GM10847 (cell line): ENCODE measurements around the gene TBL1XR1.

Experiments
- POLR2A ChIP-seq: IDR thresholded peaks from 2 replicates; pipeline ENCODE4 v1.6.1; 2011; ENCODE audit not compliant: insufficient read length; ENCODE audit errors: extremely low read depth

Gene TBL1XR1

GRCh38 chr3:177197041-177197726 is at the start of gene TBL1XR1:
TSS of gene TBL1XR1 (minus strand) at chr3:177197482. CDS start at chr3:177064977, 132,505 bp downstream.
- peak; percentile 37 for TF ChIP-seq POLR2A

GRCh38 chr3:177245250-177245649 is 48.0 kb upstream of the TBL1XR1 start:
- TF ChIP-seq POLR2A = no peak

DNA sequence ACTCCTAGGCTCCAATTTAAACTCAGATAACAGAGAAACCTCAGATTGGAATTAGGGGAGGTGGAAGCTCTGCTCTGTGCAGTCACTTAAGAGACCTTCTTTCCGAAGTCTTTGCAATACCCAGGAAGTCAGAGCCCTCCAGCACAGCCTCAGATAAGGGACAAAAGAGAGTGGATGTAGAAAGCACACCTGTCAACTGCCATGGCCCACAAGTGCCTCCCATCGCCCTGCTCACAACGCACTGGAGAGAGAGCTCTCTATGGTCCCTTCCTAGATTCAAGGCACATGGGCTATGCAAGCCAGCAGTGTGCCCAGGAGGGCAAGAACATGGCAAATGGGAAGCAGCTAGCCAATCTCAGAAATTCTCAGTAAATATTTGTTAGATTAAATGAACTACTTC is 47.3 kb upstream of the TBL1XR1 start:
- no peak for TF ChIP-seq POLR2A

- TF ChIP-seq POLR2A = no peak
These were observed 41.5 kb upstream of the TBL1XR1 start for GRCh38 chr3:177238686-177239216.

GRCh38 chr3:177237206-177237605 is 39.9 kb upstream of the TBL1XR1 start:
- no peak for TF ChIP-seq POLR2A

- no peak for TF ChIP-seq POLR2A
These were observed 39.4 kb upstream of the TBL1XR1 start for GRCh38 chr3:177236704-177237103.

DNA sequence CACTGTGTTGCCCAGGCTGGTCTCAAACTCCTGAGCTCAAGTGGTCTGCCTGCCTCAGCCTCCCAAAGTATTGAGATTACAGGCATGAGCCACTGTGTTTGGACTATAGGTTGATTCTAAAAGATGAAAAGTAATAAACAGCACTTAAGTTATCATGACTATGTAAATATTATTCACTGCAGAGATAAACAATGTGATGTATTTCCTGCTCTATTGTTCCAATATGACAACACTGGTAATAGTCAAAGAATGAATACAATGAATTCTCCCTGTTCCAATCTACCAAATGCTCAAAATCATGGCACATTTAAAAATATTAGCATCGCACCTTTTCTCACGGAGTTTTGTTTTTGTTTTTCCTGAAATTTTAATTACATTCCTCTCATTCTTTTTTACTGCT is 36.8 kb upstream of the TBL1XR1 start:
- no peak for TF ChIP-seq POLR2A

- TF ChIP-seq POLR2A = no peak
These were observed 34.0 kb upstream of the TBL1XR1 start for GRCh38 chr3:177231242-177231641.

GRCh38 chr3:177230641-177231040 is 33.4 kb upstream of the TBL1XR1 start:
- TF ChIP-seq POLR2A = no peak

GRCh38 chr3:177229791-177230190 is 32.5 kb upstream of the TBL1XR1 start:
- no peak for TF ChIP-seq POLR2A

- no peak for TF ChIP-seq POLR2A
These were observed 31.4 kb upstream of the TBL1XR1 start for GRCh38 chr3:177228601-177229190.

- no peak for TF ChIP-seq POLR2A
These were observed 27.1 kb upstream of the TBL1XR1 start for GRCh38 chr3:177224414-177224813.

DNA sequence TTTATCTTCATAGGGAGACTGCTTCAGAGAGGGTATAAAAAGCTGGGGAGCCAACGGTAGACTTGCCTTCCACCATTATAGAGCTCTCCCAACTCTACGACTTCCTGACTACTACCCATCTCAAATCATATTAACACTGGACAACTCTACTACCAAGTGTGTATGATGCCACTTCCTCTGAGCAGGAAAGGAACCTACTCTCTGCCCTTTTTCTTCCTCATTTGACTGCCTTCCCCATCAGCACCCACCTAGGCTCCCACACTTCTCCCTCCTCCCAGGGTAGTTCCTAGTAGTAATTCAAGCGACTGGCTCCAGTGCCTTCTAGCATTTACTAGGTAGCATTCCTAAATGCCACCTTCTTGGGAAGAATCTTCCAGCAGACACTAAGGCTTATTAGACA is 24.5 kb upstream of the TBL1XR1 start:
- TF ChIP-seq POLR2A = no peak

DNA sequence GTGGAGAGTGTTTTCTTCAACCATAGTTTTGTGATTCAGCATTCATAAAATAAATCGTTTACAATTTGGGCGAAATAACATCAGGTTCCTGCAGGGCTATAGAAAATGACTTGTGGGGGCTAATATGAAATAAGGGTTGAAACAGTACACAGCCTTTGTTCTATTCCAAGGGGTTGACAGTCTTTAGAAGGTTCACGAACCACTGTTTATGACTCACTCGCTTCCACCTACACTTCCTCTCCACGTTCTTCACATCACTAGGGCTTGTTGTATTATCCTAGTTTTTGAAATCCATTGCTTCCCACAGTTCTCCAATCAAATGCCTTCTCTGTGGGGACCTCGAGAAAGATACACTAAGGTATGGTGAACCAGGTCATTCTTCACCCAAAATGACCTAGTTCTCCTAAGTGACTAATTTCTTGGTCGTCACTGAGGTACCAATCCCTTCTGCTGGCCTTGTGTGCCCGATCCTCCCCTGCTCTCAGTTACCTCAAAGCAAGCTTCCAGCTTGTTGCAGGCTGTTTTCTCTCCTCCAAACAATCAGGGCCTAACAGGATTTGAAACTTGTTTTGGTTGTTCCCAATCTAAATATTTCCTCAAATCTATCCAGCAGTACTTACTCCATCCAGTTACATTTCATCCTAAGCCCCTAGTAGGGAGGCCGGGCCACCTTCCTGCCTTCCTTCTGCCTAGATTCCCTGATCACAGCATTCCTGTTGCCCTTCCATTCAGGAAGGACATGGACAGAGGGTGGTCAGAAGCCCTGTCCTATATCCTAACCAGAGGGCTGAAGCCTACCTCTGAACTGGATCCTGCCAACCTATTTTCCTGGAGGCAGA is 23.1 kb upstream of the TBL1XR1 start:
- TF ChIP-seq POLR2A = no peak

GRCh38 chr3:177213801-177214535 is 16.7 kb upstream of the TBL1XR1 start:
- no peak for TF ChIP-seq POLR2A
